IPS-NIHi7 (cell line): ENCODE results near the gene ASPSCR1.
A peak's percentile ranks its signal among the peaks of the same experiment; 100 is the strongest.
"Not testable (repeated sequence)": the region's sequence is repeated elsewhere in the genome, so short reads cannot be mapped to it uniquely, and the experiment has no call there.

ENCODE experiments used
- DNase-seq: peaks from one replicate; pipeline ENCODE4 v3.0.0; 2012; ENCODE audit warnings: mixed read lengths; ENCODE audit errors: extremely low spot score

The ASPSCR1 gene

GRCh38 chr17:81941484-81942166 is 35.8 kb upstream of the ASPSCR1 start:
- DNase-seq = no peak

GRCh38 chr17:81942167-81942553 is 35.3 kb upstream of the ASPSCR1 start:
- DNase-seq = no peak

DNA sequence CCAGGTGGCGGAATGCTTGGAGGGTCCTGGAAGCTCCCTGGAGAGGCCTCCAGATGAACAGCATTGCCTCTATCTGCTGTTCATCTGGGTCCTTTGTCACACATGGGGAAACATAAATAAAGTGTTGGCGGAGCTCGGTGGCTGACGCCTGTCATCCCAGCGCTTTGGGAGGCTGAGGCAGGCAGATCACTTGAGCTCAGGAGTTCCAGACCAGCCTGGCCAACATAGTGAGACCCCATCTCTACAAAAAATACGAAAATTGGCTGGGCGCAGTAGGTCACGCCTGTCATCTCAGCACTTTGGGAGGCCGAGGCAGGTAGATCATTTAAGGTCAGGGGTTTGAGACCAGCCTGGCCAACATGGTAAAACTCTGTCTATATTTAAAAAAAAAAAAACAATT is 32.6 kb upstream of the ASPSCR1 start:
- no peak for DNase-seq

DNA sequence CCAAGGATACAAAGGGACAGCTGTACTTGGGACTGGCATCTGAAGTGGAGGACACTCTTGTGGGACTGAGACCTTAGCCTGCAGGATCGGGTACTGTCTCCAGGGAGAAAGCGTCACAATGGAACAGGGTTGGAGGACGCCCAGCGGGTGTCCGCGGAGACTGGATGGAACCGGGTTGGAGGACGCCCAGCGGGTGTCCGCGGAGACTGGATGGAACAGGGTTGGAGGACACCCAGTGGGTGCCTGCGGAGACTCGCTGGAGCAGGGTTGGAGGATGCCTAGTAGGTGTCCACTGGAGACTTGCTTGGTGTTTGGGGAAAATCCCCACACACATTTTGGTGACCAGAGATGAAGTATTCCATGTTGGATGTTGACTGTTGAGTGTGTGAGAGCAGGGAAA is 30.2 kb upstream of the ASPSCR1 start, which contains the start of gene MYADML2:
MYADML2 (minus strand) TSS at position 45 of the 400 bp plus-strand sequence. CDS start 5,492 bp downstream, outside the sequence.
- DNase-seq = no peak

DNA sequence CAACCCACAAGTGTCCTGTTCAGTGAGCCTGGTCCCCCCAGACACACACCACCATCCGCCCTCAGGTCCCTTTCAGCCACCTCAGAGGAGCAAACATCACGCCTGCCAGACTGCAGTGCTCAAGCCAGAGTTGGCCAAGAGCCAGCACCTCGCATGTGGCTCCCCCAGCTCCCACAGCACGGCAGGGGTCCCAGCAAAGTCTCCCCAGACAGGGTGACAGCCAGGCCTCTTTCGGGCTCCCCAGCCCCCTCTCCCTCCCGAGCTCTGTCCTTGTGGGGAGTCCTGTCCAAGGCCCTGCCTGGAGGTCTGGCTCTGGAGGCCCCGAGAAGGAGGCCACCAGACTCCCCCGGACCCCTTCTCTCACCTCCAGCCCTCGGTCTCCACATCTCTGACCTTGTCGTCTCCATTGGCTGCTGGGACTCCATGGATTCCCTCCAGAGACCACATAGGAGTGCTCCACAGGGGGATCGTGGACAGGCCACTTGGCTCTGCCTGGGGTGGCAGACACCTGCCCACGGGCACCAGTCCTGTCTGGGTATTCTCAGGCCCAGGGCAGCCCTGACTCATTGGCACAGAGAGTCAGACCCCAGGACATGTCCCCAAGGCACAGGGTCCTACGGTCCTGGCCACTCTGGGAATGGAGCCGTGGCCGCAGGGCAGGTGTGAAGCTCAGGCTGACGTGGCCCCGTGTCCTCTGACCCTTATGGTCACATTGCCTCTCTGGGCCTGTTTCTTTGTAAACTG is 28.6 kb upstream of the ASPSCR1 start:
- no peak for DNase-seq

- DNase-seq = no peak
Measured at GRCh38 chr17:81950501-81950900, 26.9 kb upstream of the ASPSCR1 start.

- no peak for DNase-seq
Measured at GRCh38 chr17:81951785-81952684, 25.4 kb upstream of the ASPSCR1 start.

- no peak for DNase-seq
Measured at GRCh38 chr17:81952792-81953228, 24.6 kb upstream of the ASPSCR1 start.

DNA sequence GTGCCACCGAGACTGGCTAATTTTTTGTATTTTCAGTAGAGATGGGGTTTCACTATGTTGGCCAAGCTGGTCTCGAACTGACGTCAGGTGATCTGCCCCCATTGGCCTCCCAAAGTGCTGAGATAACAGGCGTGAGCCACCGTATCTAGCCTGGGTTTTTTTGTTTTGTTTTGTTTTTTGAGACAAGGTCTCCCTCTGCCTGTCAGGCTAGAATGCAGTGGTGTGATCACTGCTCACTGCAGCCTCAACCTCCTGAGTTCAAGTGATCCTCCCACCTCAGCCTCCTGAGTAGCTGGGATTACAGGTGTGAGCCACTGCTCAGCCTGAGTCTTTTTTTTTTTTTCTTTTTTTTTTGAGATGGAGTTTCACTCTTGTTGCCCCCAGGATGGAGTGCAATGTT is 24.0 kb upstream of the ASPSCR1 start:
- not testable (repeated sequence) for DNase-seq

- DNase-seq = no peak
Measured at GRCh38 chr17:81954131-81955057, 23.0 kb upstream of the ASPSCR1 start.

DNA sequence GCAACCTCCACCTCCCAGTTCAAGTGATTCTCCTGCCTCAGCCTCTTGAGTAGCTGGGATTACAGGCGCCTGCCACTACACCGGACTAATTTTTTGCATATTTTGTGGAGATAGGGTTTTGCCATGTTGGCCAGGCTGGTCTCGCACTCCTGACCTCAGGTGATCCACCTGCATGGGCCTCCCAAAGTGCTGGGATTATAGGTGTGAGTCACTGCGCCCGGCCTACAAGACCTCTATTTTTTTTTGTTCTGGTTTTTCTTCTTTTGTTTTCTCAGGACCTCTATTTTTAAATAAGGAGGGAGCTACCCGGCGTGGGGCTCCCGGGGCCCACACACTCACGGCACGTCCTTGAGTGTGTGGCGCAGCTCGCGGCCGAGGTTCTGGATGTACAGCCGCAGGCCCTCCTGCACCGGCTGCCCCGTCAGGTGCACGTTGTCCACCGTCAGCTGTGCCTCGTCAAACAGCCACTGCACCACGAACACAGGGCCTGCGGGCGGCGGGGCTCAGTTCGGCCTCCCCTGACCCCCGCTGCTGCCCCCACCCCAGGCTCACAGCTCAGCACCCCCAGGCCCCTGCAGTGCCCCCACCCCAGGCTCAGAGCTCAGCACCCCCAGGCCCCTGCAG is 22.3 kb upstream of the ASPSCR1 start:
- no peak for DNase-seq

DNA sequence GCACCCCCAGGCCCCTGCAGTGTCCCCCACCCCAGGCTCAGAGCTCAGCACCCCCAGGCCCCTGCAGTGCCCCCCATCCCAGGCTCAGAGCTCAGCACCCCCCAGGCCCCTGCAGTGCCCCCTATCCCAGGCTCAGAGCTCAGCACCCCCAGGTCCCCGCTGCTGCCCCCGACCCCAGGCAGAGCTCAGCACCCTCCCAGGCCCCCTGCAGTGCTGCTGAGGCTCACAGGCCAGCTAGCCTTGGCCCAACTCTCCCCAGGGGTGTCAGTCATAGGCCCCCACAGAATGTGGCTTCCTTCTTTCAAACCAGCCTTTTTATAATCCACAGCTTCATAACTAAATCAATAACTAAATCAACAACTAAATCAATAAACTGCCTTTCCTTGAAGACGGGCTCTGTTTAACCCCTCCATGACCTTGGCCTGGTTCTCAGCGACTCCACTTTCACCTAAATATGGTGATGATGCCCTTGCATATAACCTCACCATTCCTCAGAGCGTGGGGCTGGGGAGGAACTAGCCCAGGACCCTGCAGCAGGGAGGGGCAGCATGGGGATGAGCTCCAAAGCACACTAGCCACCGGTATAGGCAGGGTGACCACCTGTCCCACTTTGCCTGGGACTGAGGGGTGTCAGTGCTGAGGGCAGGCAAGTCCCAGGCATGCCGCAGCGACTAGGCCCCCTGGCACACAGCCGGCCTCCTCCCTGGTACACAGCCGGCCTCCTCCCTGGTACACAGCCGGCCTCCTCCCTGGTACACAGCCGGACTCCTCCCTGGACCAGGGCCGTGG is 21.5 kb upstream of the ASPSCR1 start:
- DNase-seq = no peak

- no peak for DNase-seq
Measured at GRCh38 chr17:81956607-81957589, 20.5 kb upstream of the ASPSCR1 start.

GRCh38 chr17:81957691-81958432 is 19.6 kb upstream of the ASPSCR1 start:
- DNase-seq = no peak

DNA sequence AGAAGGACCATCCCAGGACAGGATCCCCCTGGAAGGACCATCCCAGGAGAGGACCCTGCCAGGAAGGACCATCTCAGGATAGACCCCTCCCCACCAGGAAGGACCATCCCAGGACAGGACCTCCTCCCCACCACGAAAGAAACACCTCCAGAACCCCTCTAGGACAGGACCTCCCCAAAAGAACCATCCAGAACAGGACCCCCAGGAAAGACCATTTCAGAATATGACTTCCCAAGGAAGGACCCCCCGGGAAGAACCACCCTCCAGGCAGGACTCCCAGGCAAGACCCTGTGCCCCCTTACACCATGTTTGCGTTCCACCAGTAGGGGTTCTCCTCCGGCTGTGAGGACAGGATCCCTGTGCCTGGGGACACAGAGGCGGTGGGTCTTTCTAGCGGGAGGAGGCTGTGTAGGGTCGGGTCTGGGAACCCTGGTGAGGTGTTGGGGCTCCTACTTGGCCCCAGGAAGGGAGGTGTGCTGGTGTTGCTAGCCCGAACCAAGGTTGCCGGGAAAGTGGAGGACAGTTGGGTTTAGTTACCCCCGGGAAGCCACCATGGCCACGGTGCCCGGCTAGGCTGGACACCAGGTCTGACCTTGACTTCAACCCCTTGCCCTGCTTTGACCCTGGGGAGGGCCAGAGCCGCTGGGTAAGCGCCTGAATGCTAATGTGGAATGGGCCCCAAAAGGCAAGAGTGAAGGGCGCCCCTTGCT is 18.6 kb upstream of the ASPSCR1 start:
- no peak for DNase-seq

DNA sequence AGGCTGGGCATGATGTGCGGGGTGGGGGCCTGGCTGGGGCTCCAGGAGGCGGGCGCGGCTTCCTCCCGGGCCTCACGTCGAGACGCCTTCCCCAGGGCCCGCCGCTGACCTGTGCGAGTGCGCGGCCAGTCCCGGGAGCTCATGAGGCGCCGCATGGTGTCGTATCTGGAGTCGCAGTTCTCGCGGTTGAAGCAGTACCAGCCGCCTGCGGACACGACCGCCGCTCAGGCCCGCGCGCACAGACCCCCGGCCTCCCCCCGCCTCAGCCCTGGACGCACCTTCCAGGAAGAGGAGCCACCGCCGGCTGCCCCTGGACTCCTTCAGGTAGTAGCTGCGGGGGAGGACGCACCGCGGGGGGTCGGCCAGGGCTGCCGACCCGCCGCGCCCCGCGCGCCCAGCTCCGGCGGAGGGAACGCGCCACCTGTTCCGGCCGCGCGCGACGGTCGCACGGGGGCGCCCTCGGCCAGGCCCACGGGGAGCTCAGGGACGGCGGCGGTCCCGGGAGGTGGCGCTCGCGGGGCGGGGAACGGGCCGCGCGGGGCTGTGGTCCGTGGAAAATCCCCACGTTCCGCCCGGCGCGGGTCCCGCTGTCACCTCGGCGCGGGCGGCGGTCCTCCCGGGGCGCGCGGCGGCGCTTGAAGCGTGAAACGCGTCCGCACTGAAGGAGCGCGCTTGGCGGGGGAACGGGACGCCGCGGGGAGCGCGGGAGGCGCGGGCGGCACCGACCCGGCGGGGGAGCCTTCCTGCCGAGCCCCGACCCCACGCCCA is 17.9 kb upstream of the ASPSCR1 start:
- peak; percentile 57 for DNase-seq
